Measurements from ENCODE around the gene SH3RF1.

DNA sequence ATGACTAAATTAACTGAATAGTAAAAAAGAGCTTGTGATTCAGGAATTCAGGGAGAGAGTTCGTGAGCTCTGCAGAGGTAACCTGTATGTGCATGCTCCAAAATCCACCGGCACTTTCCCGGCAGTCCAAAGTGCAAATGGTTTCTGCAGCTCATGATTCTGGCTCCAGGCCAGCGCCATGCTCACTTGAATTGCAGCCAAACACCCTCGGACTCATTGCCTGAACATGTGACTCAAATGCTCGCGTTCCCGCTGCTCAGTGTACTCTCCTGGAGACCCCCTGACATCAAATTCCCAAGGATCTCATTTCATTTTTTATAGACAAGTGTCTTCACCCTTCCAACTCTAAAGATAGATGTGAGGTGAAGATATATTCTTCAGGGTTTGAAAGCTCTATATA lies 44.1 kb upstream of the SH3RF1 start:
- TF ChIP-seq, protein P1, sequence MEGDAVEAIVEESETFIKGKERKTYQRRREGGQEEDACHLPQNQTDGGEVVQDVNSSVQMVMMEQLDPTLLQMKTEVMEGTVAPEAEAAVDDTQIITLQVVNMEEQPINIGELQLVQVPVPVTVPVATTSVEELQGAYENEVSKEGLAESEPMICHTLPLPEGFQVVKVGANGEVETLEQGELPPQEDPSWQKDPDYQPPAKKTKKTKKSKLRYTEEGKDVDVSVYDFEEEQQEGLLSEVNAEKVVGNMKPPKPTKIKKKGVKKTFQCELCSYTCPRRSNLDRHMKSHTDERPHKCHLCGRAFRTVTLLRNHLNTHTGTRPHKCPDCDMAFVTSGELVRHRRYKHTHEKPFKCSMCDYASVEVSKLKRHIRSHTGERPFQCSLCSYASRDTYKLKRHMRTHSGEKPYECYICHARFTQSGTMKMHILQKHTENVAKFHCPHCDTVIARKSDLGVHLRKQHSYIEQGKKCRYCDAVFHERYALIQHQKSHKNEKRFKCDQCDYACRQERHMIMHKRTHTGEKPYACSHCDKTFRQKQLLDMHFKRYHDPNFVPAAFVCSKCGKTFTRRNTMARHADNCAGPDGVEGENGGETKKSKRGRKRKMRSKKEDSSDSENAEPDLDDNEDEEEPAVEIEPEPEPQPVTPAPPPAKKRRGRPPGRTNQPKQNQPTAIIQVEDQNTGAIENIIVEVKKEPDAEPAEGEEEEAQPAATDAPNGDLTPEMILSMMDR (IDR thresholded peaks at IDR 0.05): no peak
- TF ChIP-seq POLR2A (IDR thresholded peaks at IDR 0.05) (no peak), EP300 (IDR thresholded peaks at IDR 0.05) (no peak)
